Activated effector memory CD4-positive, alpha-beta T cell treated with Interleukin-2 at 50 U/mL for 16 hours (primary cell): ENCODE results near the gene DEDD2.

Experiments
- DNase-seq: peaks from one replicate; pipeline ENCODE4 v3.0.0-alpha.2; 2020

Gene DEDD2

GRCh38 chr19:42197375-42197817, 20.1 kb downstream of the DEDD2 start:
- DNase-seq: no peak

GRCh38 chr19:42196011-42197001, 21.2 kb downstream of the DEDD2 start:
- DNase-seq: no peak

- no peak for DNase-seq
Observed at GRCh38 chr19:42193706-42194105, 23.8 kb downstream of the DEDD2 start.

GRCh38 chr19:42193294-42193693, 24.2 kb downstream of the DEDD2 start:
- no peak for DNase-seq

GRCh38 chr19:42191855-42192254, 25.6 kb downstream of the DEDD2 start:
- no peak for DNase-seq

GRCh38 chr19:42191330-42191729, 26.1 kb downstream of the DEDD2 start:
- DNase-seq: no peak

GRCh38 chr19:42189133-42189532, 28.3 kb downstream of the DEDD2 start:
- no peak for DNase-seq

- no peak for DNase-seq
Observed at GRCh38 chr19:42188665-42189064, 28.8 kb downstream of the DEDD2 start.

GRCh38 chr19:42185277-42185676, 32.2 kb downstream of the DEDD2 start:
- peak; percentile 25 for DNase-seq

- DNase-seq: peak; percentile 49
Observed at GRCh38 chr19:42184401-42184861, 33.0 kb downstream of the DEDD2 start.

- no peak for DNase-seq
Observed at GRCh38 chr19:42178791-42179674, 38.4 kb downstream of the DEDD2 start.

GRCh38 chr19:42177686-42178019, 39.8 kb downstream of the DEDD2 start:
- DNase-seq: no peak

- DNase-seq: peak; percentile 66
Observed at GRCh38 chr19:42176990-42177685, 40.3 kb downstream of the DEDD2 start.

GRCh38 chr19:42176649-42176989, 40.9 kb downstream of the DEDD2 start:
- peak; percentile 9 for DNase-seq

- no peak for DNase-seq
Observed at GRCh38 chr19:42175952-42176648, 41.4 kb downstream of the DEDD2 start.

- no peak for DNase-seq
Observed at GRCh38 chr19:42174958-42175734, 42.3 kb downstream of the DEDD2 start.

- no peak for DNase-seq
Observed at GRCh38 chr19:42174188-42174587, 43.3 kb downstream of the DEDD2 start.

- no peak for DNase-seq
Observed at GRCh38 chr19:42173695-42174094, 43.8 kb downstream of the DEDD2 start.

- DNase-seq: no peak
Observed at GRCh38 chr19:42172261-42172660, 45.2 kb downstream of the DEDD2 start.

GRCh38 chr19:42170715-42171114, 46.8 kb downstream of the DEDD2 start:
- DNase-seq: no peak
